IMR-90 (cell line): ENCODE data around the gene PRAME. TPM values are rescaled to one million over a fixed set of nuclear protein-coding genes. Genes with fewer than 3 reads are reported as not detected.

ENCODE experiments used
- ATAC-seq: fragments of 200-7000 bp; cut with Tn5 transposase; 2 replicates; pipeline ENCODE4 v1.9.1; 2020; ENCODE audit warnings: low read depth, mild to moderate bottlenecking, moderate library complexity
- BruUV-seq: library from RNA; stranded (reverse); fragments of 400-500 nt; replicated peaks from 2 replicates; lab custom pipeline; 2021; lab: Mats Ljungman, UMichigan
- CTCF ChIA-PET: fragments of 300-600 bp; formaldehyde crosslinking; extraction: SDS; loops from one replicate; lab custom pipeline; 2021; ENCODE audit warnings: antibody characterized with exemption; lab: Yijun Ruan, JAX
- POLR2A ChIA-PET: fragments of 300-600 bp; sonication (Branson Sonifier 250); formaldehyde crosslinking; loops from one replicate; lab custom pipeline; 2022; ENCODE audit warnings: antibody characterized with exemption; ENCODE audit not compliant: unreplicated experiment; lab: Charles Lee
- DNase-seq: peaks from one replicate; pipeline ENCODE4 v3.0.0; 2013
- H2AFZ ChIP-seq: replicated peaks from 2 replicates; pipeline ENCODE3; 2013; ENCODE audit warnings: low read length, mild to moderate bottlenecking; ENCODE audit not compliant: poor library complexity
- H2AK5ac ChIP-seq: 2 replicates; pipeline ENCODE4 v1.6.1; 2013; ENCODE audit warnings: low read depth, low read length, inconsistent platforms
- H2AK9ac ChIP-seq: replicated peaks from 2 replicates; pipeline ENCODE3; 2013; ENCODE audit warnings: mild to moderate bottlenecking, low read depth, low read length, moderate library complexity; ENCODE audit not compliant: poor library complexity
- H2BK120ac ChIP-seq: 2 replicates; pipeline ENCODE4 v1.6.1; 2013; ENCODE audit warnings: low read depth, low read length, inconsistent platforms
- H2BK15ac ChIP-seq: 3 replicates; pipeline ENCODE4 v1.6.1; 2013; ENCODE audit warnings: low read depth, low read length, inconsistent platforms
- H2BK20ac ChIP-seq: 2 replicates; pipeline ENCODE4 v1.6.1; 2013; ENCODE audit warnings: low read depth, mild to moderate bottlenecking, inconsistent platforms, low read length, moderate library complexity
- H2BK5ac ChIP-seq: 2 replicates; pipeline ENCODE4 v1.6.1; 2013; ENCODE audit warnings: mild to moderate bottlenecking, low read depth, low read length, inconsistent platforms; ENCODE audit not compliant: poor library complexity, severe bottlenecking
- H3K14ac ChIP-seq: replicated peaks from 2 replicates; pipeline ENCODE4 v1.6.1; 2013; ENCODE audit warnings: low read depth, low read length, inconsistent platforms
- H3K18ac ChIP-seq: 2 replicates; pipeline ENCODE4 v1.6.1; 2013; ENCODE audit warnings: low read depth, low read length, control low read depth
- H3K23ac ChIP-seq: 2 replicates; pipeline ENCODE4 v1.6.1; 2013; ENCODE audit warnings: low read depth, low read length, inconsistent platforms
- H3K27ac ChIP-seq: 2 replicates; pipeline ENCODE4 v1.5.1; 2013; ENCODE audit warnings: mild to moderate bottlenecking, control low read depth, low read length; ENCODE audit not compliant: insufficient read depth
- H3K27me3 ChIP-seq: 2 replicates; pipeline ENCODE4 v1.6.1; 2013; ENCODE audit warnings: low read length; ENCODE audit not compliant: control insufficient read depth, insufficient read depth
- H3K36me3 ChIP-seq: 2 replicates; pipeline ENCODE4 v1.6.1; 2013; ENCODE audit warnings: low read length, mixed read lengths; ENCODE audit not compliant: control insufficient read depth, insufficient read depth
- H3K4ac ChIP-seq: 2 replicates; pipeline ENCODE4 v1.6.1; 2013; ENCODE audit warnings: low read depth, low read length, inconsistent platforms
- H3K4me1 ChIP-seq: 2 replicates; pipeline ENCODE4 v1.6.1; 2013; ENCODE audit warnings: low read length, mixed read lengths; ENCODE audit not compliant: control insufficient read depth, insufficient read depth
- H3K4me2 ChIP-seq: 2 replicates; pipeline ENCODE4 v1.6.1; 2013; ENCODE audit warnings: low read depth, mild to moderate bottlenecking, control low read depth, low read length, moderate library complexity
- H3K4me3 ChIP-seq: 2 replicates; pipeline ENCODE4 v1.5.1; 2013; ENCODE audit warnings: low read depth, mild to moderate bottlenecking, control low read depth, low read length, moderate library complexity; ENCODE audit not compliant: insufficient read depth
- H3K56ac ChIP-seq: 2 replicates; pipeline ENCODE4 v1.6.1; 2013; ENCODE audit warnings: low read length, inconsistent platforms; ENCODE audit not compliant: insufficient read depth; ENCODE audit errors: extremely low read depth
- H3K79me1 ChIP-seq, 2 experiments: 2 replicates each; pipeline ENCODE4 v1.6.1; 2013; ENCODE audit warnings: low read length in 2 of 2, inconsistent platforms in 1 of 2, low read depth in 1 of 2
- H3K9ac ChIP-seq: 2 replicates; pipeline ENCODE4 v1.6.1; 2013; ENCODE audit warnings: low read depth, low read length, control low read depth
- H3K9me1 ChIP-seq: 2 replicates; pipeline ENCODE4 v1.6.1; 2013; ENCODE audit warnings: low read length, inconsistent platforms; ENCODE audit not compliant: insufficient read depth
- H3K9me3 ChIP-seq: 2 replicates; pipeline ENCODE4 v1.6.1; 2013; ENCODE audit warnings: low read length; ENCODE audit not compliant: control insufficient read depth, insufficient read depth
- H4K20me1 ChIP-seq: 2 replicates; pipeline ENCODE4 v1.6.1; 2013; ENCODE audit warnings: low read length, inconsistent platforms; ENCODE audit not compliant: insufficient read depth
- H4K5ac ChIP-seq: 2 replicates; pipeline ENCODE4 v1.6.1; 2013; ENCODE audit warnings: mild to moderate bottlenecking, low read depth, low read length, control low read depth
- H4K8ac ChIP-seq, 2 experiments: 2 replicates each; pipeline ENCODE4 v1.6.1; 2013; ENCODE audit warnings: low read depth in 2 of 2, low read length in 2 of 2, control low read depth in 1 of 2, inconsistent platforms in 1 of 2
- H4K91ac ChIP-seq: 2 replicates; pipeline ENCODE4 v1.6.1; 2013; ENCODE audit warnings: low read depth, low read length, inconsistent platforms; ENCODE audit not compliant: insufficient read depth
- CEBPB ChIP-seq: IDR thresholded peaks from 2 replicates; pipeline ENCODE4 v1.6.1; 2012; ENCODE audit warnings: low read depth, low read length, improper control_type of control experiment
- FOS ChIP-seq: fragments of 150-350 bp; IDR thresholded peaks from 2 replicates; pipeline ENCODE4 v1.6.1; 2016; ENCODE audit warnings: low read depth, low read length
- MAFK ChIP-seq: IDR thresholded peaks from 2 replicates; pipeline ENCODE4 v1.6.1; 2012; ENCODE audit warnings: low read depth, low read length, improper control_type of control experiment
- MAZ ChIP-seq: IDR thresholded peaks from 2 replicates; pipeline ENCODE4 v1.6.1; 2012; ENCODE audit warnings: low read depth, mild to moderate bottlenecking, low read length, improper control_type of control experiment, moderate library complexity, borderline replicate concordance
- NFE2L2 ChIP-seq: fragments of 150-350 bp; IDR thresholded peaks from 2 replicates; pipeline ENCODE4 v1.6.1; 2016; ENCODE audit warnings: low read depth, mild to moderate bottlenecking, low read length
- POLR2A ChIP-seq: IDR thresholded peaks from 2 replicates; pipeline ENCODE4 v1.6.1; 2012; ENCODE audit warnings: mild to moderate bottlenecking, low read depth, low read length
- WGBS, 2 experiments: methylation state at CpG; one replicate each; pipeline versions ENCODE4 v1.1.5 to v1.1.7; 2013; ENCODE audit warnings: missing lambda C conversion rate in 2 of 2; ENCODE audit not compliant: insufficient read length in 1 of 2; ENCODE audit errors: extremely low coverage in 2 of 2; 5-methylcytosine and 5-hydroxymethylcytosine counted together
- dilution Hi-C: fragments of 300-500 bp; cut with HindIII; formaldehyde crosslinking; loops from one replicate; pipeline ENCODE4 v1.14.3; 2018; ENCODE audit warnings: low sequenced_read_pairs; ENCODE audit not compliant: unreplicated experiment
- in situ Hi-C: fragments of 300-500 bp; cut with MboI; formaldehyde crosslinking; loops from 3 replicates; pipeline ENCODE4 v1.14.3; 2019; ENCODE audit warnings: low sequenced_read_pairs, inconsistent platforms, mixed read lengths
- intact Hi-C: fragments of 100-400 bp; cut with micrococcal nuclease; formaldehyde crosslinking; loops from 2 replicates; pipeline ENCODE4 v1.10.0; 2022
- polyA plus RNA-seq, 3 experiments: library from polyadenylated mRNA; depleted of rRNA; stranded (reverse); fragments of >200 nt; gene quantifications; 2 replicates each; pipeline ENCODE4 v1.2.3, GENCODE V29; 2012; ENCODE audit warnings: low replicate concordance in 1 of 3
- total RNA-seq: library from RNA; depleted of rRNA; stranded (reverse); fragments of >200 nt; gene quantifications from 2 replicates; pipeline ENCODE4 v1.2.3, GENCODE V29; 2012

PRAME gene
- total and polyA plus RNA-seq, 2 of the 4 experiments (the other 2 are of a cell fraction) = not detected

GRCh38 chr22:22527312-22527711 lies 31.8 kb downstream of the PRAME start:
- Histone ChIP-seq H2AK5ac (no peak overlapping the region), H3K9ac (no peak overlapping the region), H2BK15ac (no peak overlapping the region), H3K14ac (no peak overlapping the region), H4K8ac (no peak overlapping the region), H2BK5ac (no peak overlapping the region), H2BK120ac (no peak overlapping the region), H4K20me1 (no peaks in the 10 kb centered on the region), H3K4me2 (no peak overlapping the region), H3K4me3 (no peak overlapping the region), H3K9me1 (no peaks in the 10 kb centered on the region), H4K91ac (no peak overlapping the region), H3K4me1 (no peaks in the 10 kb centered on the region), H3K9me3 (no peaks in the 10 kb centered on the region), H4K5ac (no peak overlapping the region), H3K27me3 (peaks cover 5% of the 10 kb centered on the region), H3K23ac (no peak overlapping the region), H2BK20ac (no peak overlapping the region), H3K4ac (no peak overlapping the region), H2AFZ (no peak overlapping the region), H3K36me3 (no peaks in the 10 kb centered on the region), H3K27ac (no peak overlapping the region), H3K18ac (no peak overlapping the region), H3K56ac (no peak overlapping the region), H3K79me1 (no peaks in the 10 kb centered on the region), H2AK9ac (no peak overlapping the region)
- no TSS peak for BruUV-seq
- intact Hi-C loops = no loop called here
- in situ Hi-C loops = no loop called here
- no peak for ATAC-seq
- DNase-seq = no peak
- CTCF ChIA-PET = no interaction called here
- POLR2A ChIA-PET = no interaction called here
- no CpG with 5 or more reads among the region's 5 CpGs for WGBS, 2 experiments
- TF ChIP-seq CEBPB (no peak), MAZ (no peak), NFE2L2 (no peak), POLR2A (no peak), FOS (no peak), MAFK (no peak)
- dilution Hi-C loops = no loop called here
